ENCODE results near the gene CDC6. TPM values are rescaled to one million over a fixed set of nuclear protein-coding genes. Genes with fewer than 3 reads are reported as not detected.

Gene CDC6
- total and polyA plus RNA-seq, 2 of the 8 experiments (the other 6 are each of a cell fraction or from before 2014, with no cell fraction given), result 50.5 to 140 TPM

DNA sequence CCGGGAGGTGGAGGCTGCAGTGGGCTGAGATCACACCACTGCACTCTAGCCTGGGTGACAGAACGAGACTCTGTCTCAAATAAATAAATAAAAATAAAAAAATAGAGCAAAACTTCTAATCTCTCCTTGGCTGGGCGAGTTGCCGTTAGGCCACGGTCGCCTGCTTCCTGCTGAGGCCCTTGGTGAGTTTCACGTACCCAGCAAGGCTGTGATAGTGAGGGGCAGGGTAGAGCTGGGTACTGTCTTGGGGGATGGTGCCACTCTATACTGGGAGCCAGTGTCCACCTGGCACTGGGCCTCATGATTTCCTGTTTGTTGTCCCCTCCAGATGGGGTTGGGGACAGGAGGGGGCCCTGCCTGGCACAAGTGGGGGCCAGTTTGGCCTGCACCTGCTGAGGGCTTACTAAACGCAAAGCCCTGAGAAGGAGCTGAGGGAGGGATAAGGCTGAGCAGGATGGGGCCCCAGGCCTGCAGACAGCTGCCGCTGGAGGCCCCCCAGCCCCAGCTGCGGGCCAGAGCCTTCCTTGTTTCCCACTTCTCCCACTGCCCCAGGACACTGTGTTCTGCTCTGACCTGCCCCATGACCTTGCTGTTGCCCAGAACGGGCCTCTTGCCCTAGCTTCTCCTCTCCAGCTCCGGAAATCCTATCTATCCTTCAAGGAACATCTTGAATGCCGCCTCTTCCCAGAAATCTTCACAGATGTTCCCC, 51.4 kb downstream of the CDC6 start:
- no peak overlapping the region for H4K8ac ChIP-seq (ENCODE audit: extremely low read depth, insufficient read depth, low read length)
- peaks cover 7 to 17% (median 13%) of the 10 kb centered on the region in 4 experiments for H3K4me1 ChIP-seq (replicated peaks in 1 of 4; ENCODE audit: control insufficient read depth in 3 of 4, insufficient read depth in 4 of 4, low read length in 3 of 4)
- no peak overlapping the region for H3K56ac ChIP-seq (replicated peaks; ENCODE audit: insufficient read length, low read depth, low read length)
- FAIRE-seq (no peak), DNase-seq (ENCODE audit: low read depth in 1 of 2, low spot score in 2 of 2) (no peak)
- no peak overlapping the region for H2BK20ac ChIP-seq (ENCODE audit: low read length)
- no peaks in the 10 kb centered on the region for H3K79me2 ChIP-seq (ENCODE audit: control insufficient read depth in 1 of 2, insufficient read depth in 2 of 2, low read length in 2 of 2)
- no peak overlapping the region for H3K4me2 ChIP-seq (ENCODE audit: insufficient read depth in 1 of 2, low read depth in 2 of 2, low read length in 2 of 2)
- H3K79me1 ChIP-seq (ENCODE audit: low read depth, low read length), result no peaks in the 10 kb centered on the region; the same call in 1 of the 2 replicates
- no peak overlapping the region for H3K18ac ChIP-seq (ENCODE audit: extremely low read depth, low read length)
- ChIA-PET POLR2A (ENCODE audit: partially characterized antibody) (interaction anchor here (0.9 to 27.8 kb wide), 5 partner anchors 9 to 36 kb away, joined by 3 to 570 read pairs (median 4); partner anchors contain the start of genes CDC6 and RARA), CTCF (ENCODE audit: partially characterized antibody) (interaction anchor here (1.0 to 30.8 kb wide), 3 partner anchors 9 to 21 kb away, joined by 3 to 1198 read pairs (median 4); partner anchors contain the start of gene RARA)
- no peak overlapping the region for H4K91ac ChIP-seq (replicated peaks; ENCODE audit: insufficient read length, low read length)
- H4K5ac ChIP-seq (ENCODE audit: insufficient read length, low read depth, low read length), result no peak overlapping the region
- H3K9me3 ChIP-seq (ENCODE audit: insufficient read depth in 2 of 2, low read depth in 1 of 2, low read length in 1 of 2), result no peaks in the 10 kb centered on the region
- no peak overlapping the region for H2AK5ac ChIP-seq (ENCODE audit: low read depth, low read length)
- H3K36me3 ChIP-seq (ENCODE audit: control insufficient read depth in 2 of 4, insufficient read depth in 4 of 4, low read length in 3 of 4), result no peaks in the 10 kb centered on the region
- no peak overlapping the region for H3K4me3 ChIP-seq (ENCODE audit: extremely low read depth in 1 of 4, insufficient read depth in 2 of 4, low read depth in 3 of 4, low read length in 4 of 4)
- H3K27me3 ChIP-seq (replicated peaks in 1 of 4; ENCODE audit: control insufficient read depth in 3 of 4, extremely low read depth in 1 of 4, insufficient read depth in 3 of 4, low read length in 3 of 4), result peaks cover 15 to 68% (median 46%) of the 10 kb centered on the region in 4 experiments
- H3K27ac ChIP-seq (ENCODE audit: low read depth, low read length), result no peak overlapping the region
- peaks cover 22 to 38% of the 10 kb centered on the region in 2 experiments for H4K20me1 ChIP-seq (replicated peaks in 1 of 2; ENCODE audit: control insufficient read depth in 1 of 2, insufficient read depth in 2 of 2, low read length in 2 of 2)
- H2BK120ac ChIP-seq (replicated peaks; ENCODE audit: low read depth, low read length), result no peak overlapping the region
- WGBS, 2 experiments (ENCODE audit: extremely low coverage in 1 of 2, insufficient coverage in 1 of 2, insufficient read length in 1 of 2, insufficient replicate concordance in 2 of 2, low coverage in 1 of 2, low lambda C conversion rate in 2 of 2, missing lambda C conversion rate in 1 of 2), result 92% methylated on average over 13 of the region's 13 CpGs; no CpG with 5 or more reads in 1 of the 2 experiments
- H2BK12ac ChIP-seq (ENCODE audit: low read depth, low read length), result no peak overlapping the region
- H2BK15ac ChIP-seq (ENCODE audit: low read length), result no peak overlapping the region
- no peak overlapping the region for H3K23ac ChIP-seq (ENCODE audit: insufficient read length)
- H3K4ac ChIP-seq (replicated peaks; ENCODE audit: insufficient read length, low read depth, low read length), result no peak overlapping the region
- H2AFZ ChIP-seq (ENCODE audit: low read length), result no peak overlapping the region
- TF ChIP-seq SRF (IDR thresholded peaks at IDR 0.05; ENCODE audit: low read depth, low read length) (no peak), TCF12 (IDR thresholded peaks at IDR 0.05; ENCODE audit: low read depth, low read length) (no peak), CHD1 (IDR thresholded peaks at IDR 0.05; ENCODE audit: low read depth, low read length) (no peak), POU5F1 (IDR thresholded peaks at IDR 0.05; ENCODE audit: low read depth, low read length) (no peak), SIX5 (IDR thresholded peaks at IDR 0.05; ENCODE audit: low read depth, low read length) (no peak), EGR1 (IDR thresholded peaks at IDR 0.05; ENCODE audit: borderline replicate concordance, low read depth, low read length) (no peak), SIRT6 (IDR thresholded peaks at IDR 0.05; ENCODE audit: low read length) (no peak), BACH1 (IDR thresholded peaks at IDR 0.05; ENCODE audit: low read length) (no peak)
- TF ChIP-seq, protein P1, sequence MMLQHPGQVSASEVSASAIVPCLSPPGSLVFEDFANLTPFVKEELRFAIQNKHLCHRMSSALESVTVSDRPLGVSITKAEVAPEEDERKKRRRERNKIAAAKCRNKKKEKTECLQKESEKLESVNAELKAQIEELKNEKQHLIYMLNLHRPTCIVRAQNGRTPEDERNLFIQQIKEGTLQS (IDR thresholded peaks at IDR 0.05; ENCODE audit: insufficient read depth, low read depth, low read length), result no peak
- TF ChIP-seq, protein P2, sequence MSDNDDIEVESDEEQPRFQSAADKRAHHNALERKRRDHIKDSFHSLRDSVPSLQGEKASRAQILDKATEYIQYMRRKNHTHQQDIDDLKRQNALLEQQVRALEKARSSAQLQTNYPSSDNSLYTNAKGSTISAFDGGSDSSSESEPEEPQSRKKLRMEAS (IDR thresholded peaks at IDR 0.05), result no peak
- H2BK5ac ChIP-seq (ENCODE audit: low read depth, low read length), result no peak overlapping the region
- H3K23me2 ChIP-seq (ENCODE audit: low read depth, low read length), result peaks cover 16% of the 10 kb centered on the region; the same call in 1 of the 2 replicates
- H3K14ac ChIP-seq (ENCODE audit: insufficient read length), result no peak overlapping the region
- H3K9ac ChIP-seq (replicated peaks in 1 of 4; ENCODE audit: extremely low read depth in 1 of 4, low read depth in 3 of 4, low read length in 3 of 4), result no peak overlapping the region
